Suprapubic skin (tissue), 3 donors: ENCODE measurements around the gene ZRSR2.

Experiments
- POLR2A ChIP-seq, 2 donors: fragments of 450-650 bp; IDR thresholded peaks; one replicate each; pipeline ENCODE4 v1.6.1; 2017; ENCODE audit warnings: antibody characterized with exemption in 2 of 2, mild to moderate bottlenecking in 2 of 2, moderate library complexity in 2 of 2
- TF ChIP-seq, protein P1 (sequence below), 2 donors: fragments of 200-600 bp in 1 of 2; fragments of 450-650 bp in 1 of 2; sonication (generic) in 1 of 2; IDR thresholded peaks; one replicate each; pipeline ENCODE4 v1.5.1; 2016 to 2019; ENCODE audit warnings: antibody characterized with exemption in 2 of 2, mild to moderate bottlenecking in 1 of 2, moderate library complexity in 1 of 2

DNA sequence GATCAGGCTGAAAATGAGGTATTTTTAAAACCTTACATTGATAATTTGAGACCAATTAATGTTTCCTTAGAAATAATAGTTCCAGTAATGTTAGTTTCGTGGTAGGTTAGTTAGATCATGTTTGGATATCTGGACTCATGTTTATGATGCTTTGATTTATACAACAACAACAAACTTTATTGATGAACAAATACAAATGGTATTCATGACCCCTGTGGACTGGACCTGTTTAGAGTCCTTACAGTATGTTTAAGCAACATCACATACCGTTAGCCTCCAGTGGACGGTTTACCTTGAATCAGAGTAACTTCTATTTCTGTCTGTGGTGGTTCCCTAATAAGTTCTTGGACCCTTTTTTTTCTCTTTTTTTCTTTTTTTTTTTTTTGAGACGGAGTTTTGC, 18.0 kb downstream of the ZRSR2 start:
- TF ChIP-seq, protein P1, sequence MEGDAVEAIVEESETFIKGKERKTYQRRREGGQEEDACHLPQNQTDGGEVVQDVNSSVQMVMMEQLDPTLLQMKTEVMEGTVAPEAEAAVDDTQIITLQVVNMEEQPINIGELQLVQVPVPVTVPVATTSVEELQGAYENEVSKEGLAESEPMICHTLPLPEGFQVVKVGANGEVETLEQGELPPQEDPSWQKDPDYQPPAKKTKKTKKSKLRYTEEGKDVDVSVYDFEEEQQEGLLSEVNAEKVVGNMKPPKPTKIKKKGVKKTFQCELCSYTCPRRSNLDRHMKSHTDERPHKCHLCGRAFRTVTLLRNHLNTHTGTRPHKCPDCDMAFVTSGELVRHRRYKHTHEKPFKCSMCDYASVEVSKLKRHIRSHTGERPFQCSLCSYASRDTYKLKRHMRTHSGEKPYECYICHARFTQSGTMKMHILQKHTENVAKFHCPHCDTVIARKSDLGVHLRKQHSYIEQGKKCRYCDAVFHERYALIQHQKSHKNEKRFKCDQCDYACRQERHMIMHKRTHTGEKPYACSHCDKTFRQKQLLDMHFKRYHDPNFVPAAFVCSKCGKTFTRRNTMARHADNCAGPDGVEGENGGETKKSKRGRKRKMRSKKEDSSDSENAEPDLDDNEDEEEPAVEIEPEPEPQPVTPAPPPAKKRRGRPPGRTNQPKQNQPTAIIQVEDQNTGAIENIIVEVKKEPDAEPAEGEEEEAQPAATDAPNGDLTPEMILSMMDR (IDR thresholded peaks at IDR 0.05) = no peak
- TF ChIP-seq POLR2A (IDR thresholded peaks at IDR 0.05) = no peak
